Measurements from ENCODE around the gene C2CD4C.
"Not testable (repeated sequence)": the region's sequence is repeated elsewhere in the genome, so short reads cannot be mapped to it uniquely, and the experiment has no call there.

The C2CD4C gene

GRCh38 chr19:438416-438958, 29.5 kb upstream of the C2CD4C start:
- no peak for DNase-seq

GRCh38 chr19:437041-437440, 28.1 kb upstream of the C2CD4C start:
- DNase-seq, result no peak

GRCh38 chr19:436413-436950, 27.5 kb upstream of the C2CD4C start:
- DNase-seq, result no peak

GRCh38 chr19:435707-436412, 26.9 kb upstream of the C2CD4C start:
- no peak for DNase-seq

- DNase-seq, result no peak
These were observed 26.2 kb upstream of the C2CD4C start for GRCh38 chr19:435056-435706.

- no peak for DNase-seq
These were observed 25.4 kb upstream of the C2CD4C start for GRCh38 chr19:434152-434960.

- DNase-seq, result no peak
These were observed 21.8 kb upstream of the C2CD4C start for GRCh38 chr19:430701-431100.

- DNase-seq, result no peak
These were observed 19.2 kb upstream of the C2CD4C start for GRCh38 chr19:428149-428548.

- DNase-seq, result not testable (repeated sequence)
These were observed 18.7 kb upstream of the C2CD4C start for GRCh38 chr19:427675-428074.

GRCh38 chr19:426725-427445, 17.9 kb upstream of the C2CD4C start:
- DNase-seq, result no peak

GRCh38 chr19:425056-425455, 16.1 kb upstream of the C2CD4C start:
- no peak for DNase-seq

GRCh38 chr19:424546-424945, 15.6 kb upstream of the C2CD4C start:
- no peak for DNase-seq

GRCh38 chr19:423691-424466, 14.9 kb upstream of the C2CD4C start:
- DNase-seq, result no peak

GRCh38 chr19:422917-423226, 13.9 kb upstream of the C2CD4C start:
- DNase-seq, result not testable (repeated sequence)

GRCh38 chr19:422213-422916, 13.4 kb upstream of the C2CD4C start:
- DNase-seq, result no peak

- no peak for DNase-seq
These were observed 11.0 kb upstream of the C2CD4C start for GRCh38 chr19:419721-420515.

GRCh38 chr19:418761-419671, 10.1 kb upstream of the C2CD4C start:
- DNase-seq, result no peak

GRCh38 chr19:416416-416815, 7.5 kb upstream of the C2CD4C start:
- DNase-seq, result no peak

GRCh38 chr19:415292-415691, 6.3 kb upstream of the C2CD4C start:
- DNase-seq, result no peak
